ENCODE measurements around the gene FOXP1. TPM values are rescaled to one million over a fixed set of nuclear protein-coding genes. Genes with fewer than 3 reads are reported as not detected.

The FOXP1 gene
- total and polyA plus RNA-seq, 2 donors (not counting 1 experiment from before 2014, with no cell fraction given) = 70.3 to 101 TPM

- no peak overlapping the region for H2AFZ ChIP-seq (ENCODE audit: low read length)
- TF ChIP-seq CTCF (conservative IDR thresholded peaks at IDR 0.05 in 1 of 2, IDR thresholded peaks at IDR 0.05 in 1 of 2; ENCODE audit: low read depth in 1 of 2, low read length in 2 of 2) (no peak), EZH2 (IDR thresholded peaks at IDR 0.05; ENCODE audit: low read length, missing control alignments) (no peak)
- no peaks in the 10 kb centered on the region for H3K9me3 ChIP-seq (ENCODE audit: control insufficient read depth, insufficient read depth, low read depth, low read length)
- H3K9ac ChIP-seq (ENCODE audit: insufficient read depth, low read length) = no peak overlapping the region
- DNase-seq (ENCODE audit: low read depth in 2 of 2) = no peak
- H4K20me1 ChIP-seq (ENCODE audit: control insufficient read depth, extremely low read depth, insufficient read depth, low read length) = no peaks in the 10 kb centered on the region
- no peaks in the 10 kb centered on the region for H3K36me3 ChIP-seq (ENCODE audit: control insufficient read depth, insufficient read depth, low read length)
- H3K27me3 ChIP-seq (ENCODE audit: control insufficient read depth, insufficient read depth, low read length) = no peaks in the 10 kb centered on the region
- no peak overlapping the region for H3K4me3 ChIP-seq (replicated peaks in 1 of 4; ENCODE audit: control extremely low read depth in 1 of 4, insufficient read depth in 1 of 4, low read depth in 3 of 4, low read length in 4 of 4)
- no peak overlapping the region for H3K4me2 ChIP-seq (ENCODE audit: extremely low read depth, insufficient read depth, low read length)
- peaks cover 5% of the 10 kb centered on the region for H3K4me1 ChIP-seq (ENCODE audit: control insufficient read depth, extremely low read depth, insufficient read depth, low read length)
- H3K27ac ChIP-seq (ENCODE audit: insufficient read depth, low read length) = no peak overlapping the region
- H3K79me2 ChIP-seq (ENCODE audit: control insufficient read depth, insufficient read depth, low read length) = no peaks in the 10 kb centered on the region
Observed at GRCh38 chr3:71433631-71434030, 149.9 kb downstream of the FOXP1 start.

GRCh38 chr3:71432044-71432975 lies 151.2 kb downstream of the FOXP1 start:
- Histone ChIP-seq H3K9me3 (ENCODE audit: control insufficient read depth, insufficient read depth, low read depth, low read length) (no peaks in the 10 kb centered on the region), H3K36me3 (ENCODE audit: control insufficient read depth, insufficient read depth, low read length) (no peaks in the 10 kb centered on the region), H3K9ac (ENCODE audit: insufficient read depth, low read length) (no peak overlapping the region), H3K79me2 (ENCODE audit: control insufficient read depth, insufficient read depth, low read length) (no peaks in the 10 kb centered on the region), H2AFZ (ENCODE audit: low read length) (no peak overlapping the region), H3K27me3 (ENCODE audit: control insufficient read depth, insufficient read depth, low read length) (no peaks in the 10 kb centered on the region), H3K27ac (ENCODE audit: insufficient read depth, low read length) (no peak overlapping the region), H4K20me1 (ENCODE audit: control insufficient read depth, extremely low read depth, insufficient read depth, low read length) (no peaks in the 10 kb centered on the region), H3K4me2 (ENCODE audit: extremely low read depth, insufficient read depth, low read length) (no peak overlapping the region), H3K4me3 (replicated peaks in 1 of 4; ENCODE audit: control extremely low read depth in 1 of 4, insufficient read depth in 1 of 4, low read depth in 3 of 4, low read length in 4 of 4) (no peak overlapping the region), H3K4me1 (ENCODE audit: control insufficient read depth, extremely low read depth, insufficient read depth, low read length) (peaks cover 6% of the 10 kb centered on the region)
- TF ChIP-seq EZH2 (IDR thresholded peaks at IDR 0.05; ENCODE audit: low read length, missing control alignments) (no peak), CTCF (conservative IDR thresholded peaks at IDR 0.05 in 1 of 2, IDR thresholded peaks at IDR 0.05 in 1 of 2; ENCODE audit: low read depth in 1 of 2, low read length in 2 of 2) (no peak)
- peak in 1 of 2 donors; percentile 50 for DNase-seq (ENCODE audit: low read depth in 2 of 2)

- no peak overlapping the region for H3K4me2 ChIP-seq (ENCODE audit: extremely low read depth, insufficient read depth, low read length)
- H3K79me2 ChIP-seq (ENCODE audit: control insufficient read depth, insufficient read depth, low read length) = no peaks in the 10 kb centered on the region
- no peak overlapping the region for H3K9ac ChIP-seq (ENCODE audit: insufficient read depth, low read length)
- no peaks in the 10 kb centered on the region for H3K27me3 ChIP-seq (ENCODE audit: control insufficient read depth, insufficient read depth, low read length)
- H3K4me3 ChIP-seq (replicated peaks in 1 of 4; ENCODE audit: control extremely low read depth in 1 of 4, insufficient read depth in 1 of 4, low read depth in 3 of 4, low read length in 4 of 4) = no peak overlapping the region
- no peaks in the 10 kb centered on the region for H3K36me3 ChIP-seq (ENCODE audit: control insufficient read depth, insufficient read depth, low read length)
- no peak for TF ChIP-seq CTCF (conservative IDR thresholded peaks at IDR 0.05 in 1 of 2, IDR thresholded peaks at IDR 0.05 in 1 of 2; ENCODE audit: low read depth in 1 of 2, low read length in 2 of 2)
- no peak for TF ChIP-seq EZH2 (IDR thresholded peaks at IDR 0.05; ENCODE audit: low read length, missing control alignments)
- no peaks in the 10 kb centered on the region for H4K20me1 ChIP-seq (ENCODE audit: control insufficient read depth, extremely low read depth, insufficient read depth, low read length)
- no peak overlapping the region for H3K27ac ChIP-seq (ENCODE audit: insufficient read depth, low read length)
- no peaks in the 10 kb centered on the region for H3K9me3 ChIP-seq (ENCODE audit: control insufficient read depth, insufficient read depth, low read depth, low read length)
- H3K4me1 ChIP-seq (ENCODE audit: control insufficient read depth, extremely low read depth, insufficient read depth, low read length) = peaks cover 6% of the 10 kb centered on the region
- DNase-seq (ENCODE audit: low read depth in 2 of 2) = peak in 1 of 2 donors; percentile 58
- no peak overlapping the region for H2AFZ ChIP-seq (ENCODE audit: low read length)
Observed at GRCh38 chr3:71430941-71431552, 152.5 kb downstream of the FOXP1 start.

All from fibroblast of lung (primary cell).